SK-N-SH (cell line): ENCODE data around the gene PTGR3. TPM values are rescaled to one million over a fixed set of nuclear protein-coding genes. Genes with fewer than 3 reads are reported as not detected.

Experiments used
- CTCF ChIA-PET: fragments of 300-600, 350-600 bp; formaldehyde crosslinking; extraction: SDS; loops from one replicate; lab custom pipeline; 2021; lab: Yijun Ruan, JAX
- POLR2A ChIA-PET: fragments of 350-600 bp; sonication (Branson Sonifier 250); formaldehyde crosslinking; extraction: SDS; loops from one replicate; lab custom pipeline; 2020; ENCODE audit warnings: antibody characterized with exemption, inconsistent platforms; lab: Yijun Ruan, JAX
- DNase-seq: peaks from one replicate; pipeline ENCODE4 v3.0.0; 2012
- H2AFZ ChIP-seq: fragments of 200-600 bp; sonication (generic); 2 replicates; pipeline ENCODE4 v1.8.1; 2016; ENCODE audit warnings: antibody characterized with exemption, mild to moderate bottlenecking, low read depth
- H3F3A ChIP-seq: fragments of 200-600 bp; sonication (generic); replicated peaks from 2 replicates; pipeline ENCODE3; 2016; ENCODE audit warnings: antibody characterized with exemption, mild to moderate bottlenecking; ENCODE audit not compliant: insufficient read depth
- H3K27ac ChIP-seq, 2 experiments: fragments of 200-500 bp in 1 of 2; fragments of 200-600 bp in 1 of 2; sonication (Bioruptor generic) in 1 of 2; sonication (generic), shearing (Covaris generic) in 1 of 2; 2 replicates each; pipeline versions ENCODE4 v1.5.1 to v1.6.1; 2014 to 2016; ENCODE audit warnings: low read depth in 2 of 2, inconsistent platforms in 1 of 2, low read length in 1 of 2, mild to moderate bottlenecking in 1 of 2, mixed read lengths in 1 of 2
- H3K27me3 ChIP-seq: fragments of 200-600 bp; sonication (generic), shearing (Covaris generic); 2 replicates; pipeline ENCODE4 v1.6.1; 2016; ENCODE audit warnings: mixed run types; ENCODE audit not compliant: insufficient read depth
- H3K36me3 ChIP-seq, 2 experiments: fragments of 200-500 bp in 1 of 2; fragments of 200-600 bp in 1 of 2; sonication (Bioruptor generic) in 1 of 2; sonication (generic) in 1 of 2; replicated peaks in 1 of 2; 2 replicates each; pipeline versions ENCODE3 to v1.5.1; 2014 to 2016; ENCODE audit warnings: low read length in 1 of 2, mild to moderate bottlenecking in 1 of 2; ENCODE audit not compliant: insufficient read depth in 2 of 2, control insufficient read depth in 1 of 2
- H3K4me1 ChIP-seq, 2 experiments: fragments of 200-500 bp in 1 of 2; fragments of 200-600 bp in 1 of 2; sonication (Bioruptor generic) in 1 of 2; sonication (generic), shearing (Covaris generic) in 1 of 2; 2 replicates each; pipeline versions ENCODE4 v1.5.1 to v1.6.1; 2014 to 2016; ENCODE audit warnings: low read depth in 1 of 2, low read length in 1 of 2, mixed run types in 1 of 2; ENCODE audit not compliant: insufficient read depth in 2 of 2, control insufficient read depth in 1 of 2
- H3K4me2 ChIP-seq: fragments of 200-600 bp; sonication (generic), shearing (Covaris generic); 2 replicates; pipeline ENCODE4 v1.6.1; 2017; ENCODE audit warnings: mixed run types
- H3K4me3 ChIP-seq, 2 experiments: fragments of 200-500 bp in 1 of 2; fragments of 200-600 bp in 1 of 2; sonication (Bioruptor generic) in 1 of 2; sonication (generic), shearing (Covaris generic) in 1 of 2; 2 replicates each; pipeline versions ENCODE4 v1.5.1 to v1.8.1; 2014 to 2016; ENCODE audit warnings: low read depth in 2 of 2, inconsistent platforms in 1 of 2, low read length in 1 of 2, mild to moderate bottlenecking in 1 of 2, mixed read lengths in 1 of 2, moderate library complexity in 1 of 2
- H3K79me2 ChIP-seq: fragments of 200-600 bp; sonication (generic); 2 replicates; pipeline ENCODE4 v1.8.1; 2017; ENCODE audit warnings: mild to moderate bottlenecking; ENCODE audit not compliant: insufficient read depth
- H3K9ac ChIP-seq: fragments of 200-600 bp; sonication (generic); 2 replicates; pipeline ENCODE4 v1.6.1; 2017; ENCODE audit warnings: mixed run types
- H3K9me2 ChIP-seq: fragments of 200-600 bp; sonication (generic); 2 replicates; pipeline ENCODE4 v1.6.1; 2017; ENCODE audit warnings: mixed run types
- H3K9me3 ChIP-seq: fragments of 200-600 bp; sonication (generic); 2 replicates; pipeline ENCODE4 v1.6.1; 2017; ENCODE audit warnings: mixed run types, mild to moderate bottlenecking, moderate library complexity
- H4K20me1 ChIP-seq: fragments of 200-600 bp; sonication (generic); 2 replicates; pipeline ENCODE4 v1.6.1; 2017; ENCODE audit warnings: mild to moderate bottlenecking, mixed run types; ENCODE audit not compliant: insufficient read depth
- ELF1 ChIP-seq: IDR thresholded peaks from 2 replicates; pipeline ENCODE4 v1.4.0; 2012
- EP300 ChIP-seq, 2 experiments: IDR thresholded peaks; 2 replicates each; pipeline versions ENCODE4 v1.4.0 to v1.6.1; 2012; ENCODE audit warnings: borderline replicate concordance in 1 of 2, low read depth in 1 of 2, low read length in 1 of 2
- FOSL2 ChIP-seq: IDR thresholded peaks from 2 replicates; pipeline ENCODE4 v1.4.0; 2012; ENCODE audit warnings: low read depth, mild to moderate bottlenecking, moderate library complexity, borderline replicate concordance
- GABPA ChIP-seq: IDR thresholded peaks from 2 replicates; pipeline ENCODE4 v1.4.0; 2012; ENCODE audit warnings: low read depth, mild to moderate bottlenecking
- NFIC ChIP-seq: IDR thresholded peaks from 2 replicates; pipeline ENCODE4 v1.4.0; 2012; ENCODE audit warnings: borderline replicate concordance
- RCOR1 ChIP-seq: fragments of 150-350 bp; IDR thresholded peaks from 2 replicates; pipeline ENCODE4 v1.6.1; 2017; ENCODE audit warnings: antibody characterized with exemption, low read length
- REST ChIP-seq: IDR thresholded peaks from 2 replicates; pipeline ENCODE4 v1.6.1; 2012; ENCODE audit warnings: mild to moderate bottlenecking, low read depth, low read length, moderate library complexity
- SIN3A ChIP-seq: IDR thresholded peaks from 2 replicates; pipeline ENCODE4 v1.6.1; 2012; ENCODE audit warnings: low read depth, mild to moderate bottlenecking, low read length, moderate library complexity, borderline replicate concordance
- TAF1 ChIP-seq: IDR thresholded peaks from 2 replicates; pipeline ENCODE4 v1.6.1; 2012; ENCODE audit warnings: low read depth, mild to moderate bottlenecking, low read length, moderate library complexity, borderline replicate concordance
- TEAD4 ChIP-seq: IDR thresholded peaks from 2 replicates; pipeline ENCODE4 v1.4.0; 2012; ENCODE audit warnings: mild to moderate bottlenecking, borderline replicate concordance; ENCODE audit not compliant: insufficient read depth
- USF1 ChIP-seq: IDR thresholded peaks from 2 replicates; pipeline ENCODE4 v1.4.0; 2012; ENCODE audit warnings: low read depth, borderline replicate concordance
- ZBTB33 ChIP-seq: IDR thresholded peaks from 2 replicates; pipeline ENCODE4 v1.4.0; 2012; ENCODE audit warnings: low read depth, borderline replicate concordance
- WGBS: methylation state at CpG from one replicate; pipeline ENCODE4 v1.1.6; 2017; ENCODE audit warnings: low lambda C conversion rate; 5-methylcytosine and 5-hydroxymethylcytosine counted together
- polyA plus RNA-seq, 3 experiments: library from polyadenylated mRNA; depleted of rRNA; stranded (reverse); fragments of >200 nt; gene quantifications; 2 replicates each; pipeline ENCODE4 v1.2.3, GENCODE V29; 2012

Gene PTGR3
- polyA plus RNA-seq, 1 of the 3 experiments (the other 2 are of a cell fraction) = 20.7 TPM

- H3F3A ChIP-seq = no peaks in the 10 kb centered on the region
- CTCF ChIA-PET = interaction anchor here (1.5 kb wide), 1 partner anchor 12 kb away, joined by 4 read pairs; no protein-coding TSS in a partner anchor
- no peak for DNase-seq
- no peak overlapping the region for H2AFZ ChIP-seq
- no peaks in the 10 kb centered on the region for H3K36me3 ChIP-seq
- no peak overlapping the region for H3K9ac ChIP-seq
- TF ChIP-seq USF1 (no peak), ZBTB33 (no peak), RCOR1 (no peak), REST (no peak), TEAD4 (no peak), TAF1 (no peak), NFIC (no peak), EP300 (IDR thresholded peaks at IDR 0.05; ENCODE audit: borderline replicate concordance in 1 of 2, low read depth in 1 of 2, low read length in 1 of 2) (no peak), ELF1 (no peak), GABPA (no peak), SIN3A (no peak), FOSL2 (no peak)
- no peaks in the 10 kb centered on the region for H3K9me2 ChIP-seq
- H3K4me3 ChIP-seq = no peak overlapping the region
- no peak overlapping the region for H3K4me2 ChIP-seq
- WGBS = 94% methylated on average over 17 of the region's 17 CpGs
- no peaks in the 10 kb centered on the region for H3K9me3 ChIP-seq
- peaks cover 1% of the 10 kb centered on the region; the same call in 1 of the 2 replicates for H3K79me2 ChIP-seq
- POLR2A ChIA-PET = no interaction called here
- no peaks in the 10 kb centered on the region for H4K20me1 ChIP-seq
- H3K27me3 ChIP-seq = no peaks in the 10 kb centered on the region
- H3K4me1 ChIP-seq = peaks cover 0 to 13% of the 10 kb centered on the region in 2 experiments; a peak in 2 of 4 replicates
- no peak overlapping the region for H3K27ac ChIP-seq
Observed at GRCh38 chr18:75230163-75231052, 21.5 kb upstream of the PTGR3 start.
